Skin epidermis (tissue), 12 donors: Measurements from ENCODE around the gene DCAF4.

Experiments
- H3K27ac ChIP-seq, 21 experiments: fragments of 200-600 bp; sonication (generic) in 11 of 21; one replicate each; pipeline ENCODE4 v1.5.0; 2020; ENCODE audit warnings: mild to moderate bottlenecking in 3 of 21, inconsistent platforms in 2 of 21, moderate library complexity in 2 of 21
- H3K4me3 ChIP-seq, 7 experiments: fragments of 200-600 bp; sonication (generic) in 2 of 7; one replicate each; pipeline ENCODE4 v1.5.0; 2020; ENCODE audit warnings: inconsistent platforms in 2 of 7, mild to moderate bottlenecking in 2 of 7, moderate library complexity in 1 of 7

The DCAF4 gene

DNA sequence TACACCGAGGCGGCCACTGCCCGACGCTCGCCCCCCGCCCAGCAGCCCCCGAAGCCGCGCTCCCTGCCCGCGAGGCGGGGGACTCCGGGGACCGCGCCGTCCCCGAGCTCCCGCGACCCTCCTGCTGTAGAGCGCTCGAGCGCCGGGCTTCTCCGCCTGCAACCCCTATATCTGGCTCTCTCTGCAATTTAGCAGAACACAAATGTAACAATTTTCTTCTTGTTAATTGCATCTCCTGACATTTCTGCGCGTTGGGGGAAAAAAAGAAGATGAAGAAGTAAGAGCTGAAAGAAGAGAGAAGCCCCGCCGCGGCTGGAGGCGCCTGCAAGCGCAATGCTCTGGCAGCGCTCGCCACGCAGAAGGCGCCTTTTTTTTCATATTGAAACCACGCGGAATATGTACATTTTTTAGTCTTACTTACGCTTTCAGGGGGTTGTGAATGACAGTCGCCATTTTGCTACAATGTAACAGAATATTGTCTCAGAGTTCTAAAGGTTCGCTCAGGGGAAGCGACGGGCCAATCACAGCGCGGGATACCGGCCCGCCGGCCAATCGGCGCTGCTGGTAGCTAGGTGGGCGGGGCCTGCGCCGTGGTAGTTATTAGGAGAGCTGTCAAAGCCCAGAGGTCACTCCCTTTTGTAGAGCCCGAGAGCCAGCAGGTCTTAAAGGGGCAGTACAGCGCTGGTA, 32.5 kb upstream of the DCAF4 start, which contains the start of gene DPF3:
Gene DPF3, minus strand, starts transcription at position 466 of the 687 bp plus-strand sequence. Its CDS starts 13 bp downstream, at position 453.
- Histone ChIP-seq H3K27ac (peak within 1 kb of the TSS in 3 of 21 experiments; percentile 22 to 59 (median 44)), H3K4me3 (peak within 1 kb of the TSS; percentile 56 to 82 (median 73))

DNA sequence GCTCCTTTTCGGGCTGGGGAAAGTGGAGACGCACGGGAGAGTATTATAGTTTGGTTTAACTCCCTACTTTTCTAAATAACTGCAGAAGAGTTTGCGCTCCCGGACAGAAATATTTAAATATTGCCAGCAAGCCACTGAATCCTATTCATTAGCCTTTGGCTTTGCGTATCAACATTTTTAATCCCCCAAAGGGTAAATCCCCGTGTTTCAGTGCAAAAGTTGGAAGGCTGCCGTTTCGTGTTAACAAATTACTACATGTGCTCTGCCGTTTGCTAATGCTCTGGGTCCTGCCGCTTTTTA, 32.0 kb upstream of the DCAF4 start:
- H3K27ac ChIP-seq: peak overlapping the region in 1 of 21 experiments; percentile 44
- H3K4me3 ChIP-seq: peak overlapping the region; percentile 56 to 82 (median 73)

DNA sequence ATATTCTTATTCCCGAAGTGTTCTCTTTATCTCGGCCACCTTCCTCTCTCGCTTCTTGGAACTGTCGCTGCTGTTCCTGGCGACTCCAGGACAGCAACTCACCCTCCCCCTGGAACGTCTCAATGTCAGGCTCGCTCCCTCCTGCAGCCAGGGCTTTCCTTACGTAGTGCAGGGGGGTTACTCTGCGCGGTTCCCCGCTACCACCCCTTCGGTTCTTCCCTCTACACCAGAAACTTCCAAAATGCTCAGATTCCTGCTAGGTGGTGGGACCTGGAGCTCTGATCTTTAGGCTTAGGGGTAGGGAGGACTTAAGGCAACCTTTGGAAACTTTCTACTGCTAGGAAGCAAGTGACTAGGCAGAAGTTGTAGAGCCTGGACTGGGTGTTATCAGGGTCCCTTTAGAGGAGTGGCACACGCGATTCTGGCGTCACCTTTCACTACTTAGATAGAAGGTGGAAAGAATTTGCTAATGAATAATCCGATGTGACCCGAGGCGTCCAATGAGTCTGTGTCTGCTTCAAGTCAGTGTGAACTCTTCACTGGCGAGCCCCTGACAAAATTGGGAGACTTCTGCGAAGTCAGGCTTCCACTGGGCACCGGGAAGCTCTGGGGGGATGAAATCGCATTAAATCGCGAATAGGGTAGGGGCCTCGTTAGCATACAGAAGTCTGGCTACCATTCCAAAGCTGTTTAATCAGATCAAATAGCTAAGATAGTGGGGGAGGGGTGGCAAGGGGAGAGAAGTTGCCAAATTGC, 31.5 kb upstream of the DCAF4 start:
- peak overlapping the region; percentile 56 to 82 (median 73) for H3K4me3 ChIP-seq
- peak overlapping the region in 1 of 21 experiments; percentile 44 for H3K27ac ChIP-seq

DNA sequence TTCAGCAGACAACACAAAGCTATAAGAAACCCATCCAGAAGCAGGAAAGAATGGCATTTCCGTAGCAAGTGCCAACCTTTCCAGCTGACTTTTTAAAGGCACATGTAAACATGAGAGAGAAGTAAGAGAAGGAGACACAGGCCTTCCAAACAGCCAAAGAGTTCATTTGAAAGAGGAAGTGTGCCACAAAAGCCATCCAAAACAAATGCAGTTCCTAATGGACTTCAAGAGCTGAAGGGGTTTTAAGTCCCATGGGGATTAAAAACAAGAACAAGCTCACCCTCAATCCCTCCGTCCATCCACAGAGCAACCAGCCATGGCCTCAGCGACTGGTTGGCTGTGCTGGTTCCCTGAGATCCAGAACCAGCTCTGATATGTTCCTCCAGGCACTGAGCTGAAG, 27.8 kb upstream of the DCAF4 start:
- Histone ChIP-seq H3K4me3 (no peak overlapping the region), H3K27ac (no peak overlapping the region)

DNA sequence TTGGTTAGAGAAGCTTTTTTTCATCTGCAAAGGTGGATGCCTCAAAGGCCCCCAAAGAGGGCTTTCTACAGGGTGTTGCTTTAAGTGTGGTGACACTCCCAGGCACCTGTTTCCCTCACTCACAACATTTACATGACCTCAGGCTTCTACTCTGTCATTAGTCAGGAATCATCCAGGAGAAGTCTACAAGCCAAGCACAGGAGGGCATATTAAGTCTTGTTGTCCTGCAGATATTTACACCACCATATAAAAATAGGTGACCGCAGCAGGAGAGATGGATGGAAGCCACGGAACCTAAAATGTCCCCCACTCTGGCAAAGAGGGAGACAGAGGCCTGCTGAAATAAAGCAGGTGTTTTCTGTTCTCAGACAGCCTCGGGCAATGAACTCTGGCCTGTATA, 24.9 kb upstream of the DCAF4 start:
- Histone ChIP-seq H3K27ac (no peak overlapping the region), H3K4me3 (no peak overlapping the region)

DNA sequence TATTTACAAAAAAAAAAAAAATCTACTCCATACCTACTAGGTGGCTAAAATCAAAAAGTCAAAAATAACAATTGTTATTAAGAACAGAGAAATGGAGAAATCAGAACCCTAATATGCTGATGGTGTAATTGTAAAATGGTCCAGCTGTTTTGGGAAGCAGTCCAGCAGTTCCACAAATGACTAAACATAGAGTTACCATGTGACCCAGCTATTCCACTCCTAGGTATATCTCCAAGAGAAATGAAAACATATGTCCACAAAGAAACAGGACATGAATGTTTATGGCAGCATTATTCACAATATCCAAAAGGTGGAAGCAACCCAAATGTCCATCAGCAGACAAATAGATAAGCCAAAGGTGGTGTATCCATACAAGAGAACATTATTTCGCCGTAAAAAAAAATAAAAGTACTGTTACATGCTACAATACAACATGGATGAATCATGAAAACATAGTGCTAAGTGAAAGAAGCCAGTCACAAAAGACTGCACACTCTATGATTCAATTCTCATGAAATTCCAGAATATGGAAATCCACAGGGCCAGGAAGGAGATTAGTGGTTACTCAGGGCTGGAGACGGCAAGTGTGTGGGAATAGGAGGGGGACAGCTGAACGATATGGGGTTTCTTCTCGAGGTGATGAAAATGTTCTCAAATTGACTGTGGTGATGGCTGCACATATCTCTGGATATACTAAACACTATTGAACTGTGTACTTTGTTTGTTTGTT, 23.3 kb upstream of the DCAF4 start:
- H3K27ac ChIP-seq: no peak overlapping the region
- no peak overlapping the region for H3K4me3 ChIP-seq

DNA sequence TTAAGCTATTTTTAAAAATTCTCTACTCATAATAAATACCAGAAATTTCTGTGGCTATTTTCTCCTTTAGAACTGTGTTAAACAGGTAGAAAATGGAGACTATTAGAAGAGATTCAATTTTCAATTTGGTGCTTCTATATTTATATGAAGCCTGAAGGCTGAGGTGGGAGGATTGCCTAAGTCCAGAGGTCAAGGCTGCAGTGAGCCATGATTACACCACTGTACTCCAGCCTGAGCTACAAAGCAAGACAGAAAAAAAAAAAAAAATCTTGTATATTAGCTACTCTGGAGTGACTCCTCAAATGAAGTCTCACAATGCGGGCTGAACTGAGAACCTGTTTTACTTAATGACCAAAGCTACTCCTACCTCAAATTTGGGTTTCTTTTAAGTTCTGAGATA, 22.5 kb upstream of the DCAF4 start:
- no peak overlapping the region for H3K4me3 ChIP-seq
- H3K27ac ChIP-seq: no peak overlapping the region

DNA sequence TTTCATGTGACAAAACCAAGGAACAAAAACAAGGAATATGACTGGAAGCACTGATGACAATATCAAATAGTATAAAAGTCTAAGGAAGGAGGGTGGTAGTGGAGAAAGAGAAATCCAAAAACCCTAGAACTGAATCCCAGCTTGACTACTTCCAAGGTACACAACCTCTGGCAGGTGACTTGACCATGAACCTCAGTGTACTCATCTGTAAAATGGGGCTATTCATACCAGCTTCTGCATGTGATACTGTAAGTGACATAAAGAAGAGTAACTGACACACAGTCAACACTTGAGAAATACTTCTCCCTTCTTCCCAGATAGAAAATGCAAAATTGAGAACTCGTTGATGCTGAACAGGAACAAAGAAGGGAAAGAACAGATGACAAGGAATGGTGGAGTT, 22.0 kb upstream of the DCAF4 start:
- Histone ChIP-seq H3K27ac (no peak overlapping the region), H3K4me3 (no peak overlapping the region)

DNA sequence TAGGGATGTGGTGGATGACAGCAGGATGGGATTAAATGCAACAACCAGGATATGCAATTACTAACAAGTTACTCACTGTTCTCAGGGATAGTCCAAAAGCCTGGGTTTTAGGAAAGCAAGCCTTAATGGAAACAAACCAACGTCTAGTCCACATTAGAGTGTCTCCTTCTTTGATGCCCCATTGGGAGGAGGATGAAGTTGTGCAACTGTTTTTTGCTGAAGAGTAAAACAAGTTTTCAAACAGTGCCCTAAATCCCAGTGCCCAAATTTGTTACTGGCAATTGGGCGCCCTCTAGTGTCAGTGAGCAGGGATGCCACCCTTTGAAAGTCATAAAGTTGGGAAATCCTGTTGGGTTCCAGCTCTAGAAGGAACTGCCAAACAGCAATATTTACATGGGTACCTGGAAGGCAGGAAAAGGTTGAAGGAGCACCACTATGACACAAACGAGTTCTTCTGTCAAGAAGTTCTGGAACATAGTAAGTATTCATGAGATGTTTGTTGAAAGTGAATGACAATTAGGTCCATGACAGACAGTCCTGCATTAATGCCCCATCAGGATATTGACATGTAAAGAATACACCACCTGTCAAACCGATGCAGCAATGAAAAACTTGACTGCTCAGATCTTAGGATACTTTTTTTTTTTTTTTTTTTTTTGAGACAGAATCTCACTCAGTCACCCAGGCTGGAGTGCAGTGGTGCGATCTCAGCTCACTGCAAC, 21.3 kb upstream of the DCAF4 start:
- no peak overlapping the region for H3K4me3 ChIP-seq
- no peak overlapping the region for H3K27ac ChIP-seq

DNA sequence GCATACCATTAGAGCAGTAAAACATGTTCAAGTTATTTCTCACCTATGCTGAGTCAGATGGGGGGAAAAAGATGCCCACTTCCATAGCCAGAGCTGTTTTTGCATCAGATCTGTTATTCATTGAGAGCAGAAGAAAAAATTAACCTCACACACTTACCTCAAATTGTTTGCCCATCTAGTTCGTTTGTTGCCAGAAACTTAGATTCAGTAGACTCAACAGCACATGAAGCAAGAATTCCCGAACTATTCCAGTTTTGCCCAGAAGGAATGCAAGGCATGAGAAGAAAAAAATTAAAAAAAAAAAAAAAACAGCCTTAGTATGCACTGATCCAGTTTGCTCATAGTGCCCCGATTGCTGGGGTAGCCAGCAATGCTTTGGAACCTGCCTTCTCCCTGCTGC, 19.9 kb upstream of the DCAF4 start:
- Histone ChIP-seq H3K4me3 (no peak overlapping the region), H3K27ac (no peak overlapping the region)

DNA sequence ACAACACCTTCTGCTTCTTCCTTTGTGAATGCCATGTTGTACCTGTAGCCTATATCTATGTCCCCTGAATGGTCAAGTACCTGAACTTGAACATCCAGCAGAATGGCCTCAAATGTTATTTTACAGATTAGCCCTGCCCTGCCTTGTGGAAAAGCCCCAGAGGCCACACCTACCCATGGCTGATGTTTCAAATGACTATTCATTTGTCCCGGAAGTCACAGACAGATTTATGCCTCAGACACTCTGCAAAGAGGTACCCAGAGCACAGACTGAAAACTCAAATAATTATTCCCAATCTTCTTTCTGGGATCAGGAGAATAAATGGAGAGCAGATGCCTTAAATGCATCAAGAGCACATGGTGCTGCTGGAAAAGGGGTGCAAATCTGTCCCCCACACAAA, 19.4 kb upstream of the DCAF4 start:
- no peak overlapping the region for H3K27ac ChIP-seq

DNA sequence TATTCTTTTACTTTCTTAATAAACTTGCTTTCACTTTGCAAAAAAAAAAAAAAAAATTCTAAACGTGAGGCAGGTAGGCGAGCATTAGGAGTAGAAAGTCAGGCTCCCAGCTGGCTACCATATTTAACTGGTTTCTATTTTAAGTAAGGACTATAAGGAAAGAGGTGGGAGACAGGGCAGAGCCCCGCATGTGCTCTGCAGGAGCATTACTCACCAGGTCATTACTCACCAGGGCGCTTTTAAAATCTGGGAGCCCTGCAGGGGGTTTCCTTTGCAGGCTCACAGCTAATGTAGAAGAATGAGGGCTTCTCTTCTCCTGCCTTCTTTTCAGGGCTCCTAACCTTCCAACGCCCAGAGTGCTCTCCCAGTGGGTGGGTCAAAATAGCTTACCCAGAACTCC, 18.4 kb upstream of the DCAF4 start:
- no peak overlapping the region for H3K4me3 ChIP-seq
- no peak overlapping the region for H3K27ac ChIP-seq

More for the DNA sequence above, 19.4 kb upstream of the DCAF4 start:
- no peak overlapping the region for H3K4me3 ChIP-seq

DNA sequence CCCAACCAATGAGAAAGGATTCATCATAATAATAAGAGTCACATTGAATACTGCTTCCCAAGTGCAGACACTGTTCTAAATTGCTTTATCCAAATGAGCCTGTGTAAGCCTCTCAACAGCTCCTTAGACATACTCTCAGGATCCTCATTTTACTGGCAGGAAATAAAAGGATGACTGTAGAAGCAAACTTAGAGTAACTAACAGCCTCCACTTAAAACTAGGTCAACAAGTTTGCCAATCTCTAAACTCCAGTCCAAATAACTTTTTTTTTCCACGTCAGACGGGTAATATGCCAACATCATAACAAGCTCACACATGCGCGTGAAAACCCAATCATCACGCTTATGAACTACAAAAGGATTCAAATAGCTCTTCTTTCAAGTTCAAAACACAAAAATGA, 17.1 kb upstream of the DCAF4 start:
- H3K4me3 ChIP-seq: no peak overlapping the region
- peak overlapping the region in 1 of 21 experiments; percentile 11 for H3K27ac ChIP-seq

DNA sequence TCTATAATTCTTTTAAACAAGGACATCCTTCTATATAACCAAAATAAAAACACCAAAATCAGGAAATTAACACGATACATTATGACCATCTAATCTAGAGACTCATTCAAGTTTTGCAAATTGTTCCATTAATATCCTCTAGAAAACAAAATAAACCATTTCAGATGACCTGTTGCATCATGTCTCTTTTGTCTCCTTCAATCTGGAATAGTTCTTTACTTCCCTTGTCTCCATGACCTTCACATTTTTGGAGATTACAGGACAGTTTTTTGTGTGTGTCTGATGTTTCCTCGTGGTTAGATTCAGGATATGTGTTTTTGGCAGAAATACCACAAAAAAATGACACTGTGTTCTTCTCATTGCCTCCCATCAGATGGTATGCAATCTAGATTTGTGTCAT, 12.5 kb upstream of the DCAF4 start:
- Histone ChIP-seq H3K4me3 (no peak overlapping the region), H3K27ac (no peak overlapping the region)

DNA sequence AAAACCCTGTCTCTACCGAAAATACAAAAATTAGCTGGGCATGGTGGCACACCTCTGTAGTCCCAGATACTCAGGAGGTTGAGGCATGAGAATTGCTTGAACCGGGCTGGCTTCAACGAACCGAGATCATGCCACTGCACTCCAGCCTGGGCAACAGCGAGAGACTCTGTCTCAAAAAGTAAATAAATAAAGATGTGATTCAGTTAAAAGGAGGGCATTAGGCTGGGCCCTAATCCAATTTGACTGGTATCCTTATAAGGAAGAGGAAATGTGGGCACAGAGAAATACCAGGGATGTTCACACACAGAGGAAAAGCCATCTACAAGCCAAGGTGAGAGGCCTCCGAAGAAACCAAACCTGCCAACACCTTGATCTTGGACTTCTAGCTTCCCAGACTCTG, 10.1 kb upstream of the DCAF4 start:
- Histone ChIP-seq H3K27ac (no peak overlapping the region), H3K4me3 (no peak overlapping the region)

DNA sequence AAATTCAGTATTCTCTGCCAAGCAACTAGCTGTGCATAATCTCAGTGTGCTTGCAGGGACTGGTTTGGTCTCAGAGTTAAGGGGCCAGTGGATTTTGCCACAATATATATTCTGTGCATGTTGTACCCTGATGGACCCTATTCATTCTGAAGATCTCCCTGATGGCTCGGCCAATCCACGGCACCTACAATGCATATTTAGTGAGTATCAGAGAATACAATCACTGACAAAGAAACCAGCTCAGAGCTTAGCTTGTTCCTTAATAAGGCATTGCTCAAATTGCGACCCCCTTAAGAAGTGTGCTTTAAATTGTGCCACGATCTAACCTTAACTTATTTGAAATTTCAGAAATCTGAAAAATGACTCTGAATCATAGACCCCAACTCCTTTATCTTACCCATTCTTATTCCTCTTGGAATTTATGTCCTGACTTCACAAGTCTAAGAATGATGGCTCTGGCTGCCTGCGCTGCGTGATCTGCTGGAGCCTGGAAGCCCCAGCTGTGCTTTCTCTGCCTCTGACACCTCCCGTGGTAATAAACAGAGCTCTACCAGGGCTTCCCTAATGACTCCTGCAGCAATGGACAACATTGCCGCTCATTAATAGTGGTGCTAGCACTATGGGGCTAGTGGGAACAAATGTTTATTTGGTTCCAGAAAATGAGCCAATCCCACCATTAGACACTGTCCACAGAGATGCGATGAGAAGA, 9.0 kb upstream of the DCAF4 start:
- Histone ChIP-seq H3K27ac (no peak overlapping the region), H3K4me3 (no peak overlapping the region)

DNA sequence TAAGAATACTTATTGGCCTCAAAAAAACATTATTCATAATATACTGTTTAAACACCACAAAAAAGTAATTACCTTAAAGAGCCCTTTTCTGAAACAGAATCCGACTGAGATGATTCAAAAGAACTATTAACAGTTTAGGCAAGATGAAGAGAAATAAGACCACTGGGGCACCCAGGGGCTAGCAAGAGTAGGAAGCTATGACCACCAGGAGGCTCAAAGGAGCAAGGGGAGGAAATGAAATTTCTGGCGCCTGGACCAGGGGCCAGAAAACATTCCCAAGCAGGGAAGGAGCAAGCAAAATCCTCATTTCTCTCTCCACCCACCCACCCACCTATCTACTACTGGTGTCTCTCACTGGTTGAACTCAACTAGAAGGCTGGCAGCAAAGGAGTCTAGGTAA, 6.3 kb upstream of the DCAF4 start:
- Histone ChIP-seq H3K27ac (no peak overlapping the region), H3K4me3 (no peak overlapping the region)

DNA sequence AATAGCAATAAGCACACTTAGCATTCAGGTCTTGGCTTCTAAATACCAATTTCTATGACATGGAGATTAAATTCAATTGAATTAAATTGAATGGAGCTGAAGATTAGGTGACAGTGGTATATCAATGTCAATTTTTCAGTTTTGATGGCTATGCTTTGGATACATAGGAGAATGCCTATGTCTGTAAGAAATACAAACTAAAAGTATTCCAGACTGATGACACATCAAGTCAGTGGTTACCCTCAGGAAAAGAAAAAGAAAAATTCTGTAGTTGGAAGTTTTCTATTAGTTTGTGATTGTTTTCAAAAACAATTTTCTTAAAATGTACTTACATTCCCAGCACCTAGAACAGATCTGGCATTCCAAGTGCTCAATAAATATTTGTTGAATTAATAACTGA, 4.9 kb upstream of the DCAF4 start:
- H3K27ac ChIP-seq: no peak overlapping the region
- H3K4me3 ChIP-seq: no peak overlapping the region

DNA sequence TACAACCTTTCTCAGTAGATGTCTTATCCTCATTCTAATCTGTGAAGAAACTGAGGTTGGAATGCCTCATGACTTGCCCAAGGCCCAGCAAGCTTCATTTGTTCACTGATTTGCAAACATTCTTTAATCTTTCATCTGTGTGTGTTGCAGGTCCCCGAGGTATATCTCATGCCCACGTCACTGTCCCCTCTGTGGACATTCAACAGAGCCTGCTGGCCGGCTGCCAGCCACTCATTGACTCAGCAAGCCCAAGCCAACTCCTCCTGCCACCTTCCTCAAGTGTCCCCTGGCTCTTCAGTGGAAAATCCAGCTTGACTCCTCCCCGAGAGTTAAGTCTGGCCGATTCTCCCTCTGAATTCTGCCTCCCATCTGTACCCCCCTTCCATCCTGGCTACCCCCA, 1.9 kb upstream of the DCAF4 start:
- H3K4me3 ChIP-seq: no peak overlapping the region
- no peak overlapping the region for H3K27ac ChIP-seq
